Activated CD8-positive, alpha-beta memory T cell treated with anti-CD3 and anti-CD28 coated beads for 24 hours (primary cell): Measurements from ENCODE around the gene CD69.

Experiments
- DNase-seq: peaks from one replicate; pipeline ENCODE4 v3.0.0-alpha.2; 2020

CD69 gene

GRCh38 chr12:9779209-9779608, 18.5 kb upstream of the CD69 start:
- no peak for DNase-seq

- DNase-seq: no peak
These were observed 16.1 kb upstream of the CD69 start for GRCh38 chr12:9776781-9777180.

- no peak for DNase-seq
These were observed 12.6 kb upstream of the CD69 start for GRCh38 chr12:9773216-9773877.

GRCh38 chr12:9763025-9763424, 2.3 kb upstream of the CD69 start:
- no peak for DNase-seq

- no peak for DNase-seq
These were observed 1.7 kb upstream of the CD69 start for GRCh38 chr12:9762369-9762768.

GRCh38 chr12:9761419-9761781, 699 bp upstream of the CD69 start:
- DNase-seq: no peak

GRCh38 chr12:9760120-9760519, 581 bp downstream of the CD69 start:
- DNase-seq: no peak

- no peak for DNase-seq
These were observed 1.0 kb downstream of the CD69 start for GRCh38 chr12:9759694-9760093.

GRCh38 chr12:9758119-9758518, 2.6 kb downstream of the CD69 start:
- no peak for DNase-seq

- DNase-seq: no peak
These were observed 3.2 kb downstream of the CD69 start for GRCh38 chr12:9757433-9758025.

GRCh38 chr12:9756706-9757105, 4.0 kb downstream of the CD69 start:
- DNase-seq: peak; percentile 61

- no peak for DNase-seq
These were observed 4.5 kb downstream of the CD69 start for GRCh38 chr12:9756170-9756569.

- DNase-seq: no peak
These were observed 5.1 kb downstream of the CD69 start for GRCh38 chr12:9755567-9755966.

- no peak for DNase-seq
These were observed 5.7 kb downstream of the CD69 start for GRCh38 chr12:9755035-9755434.

GRCh38 chr12:9754099-9754927, 6.4 kb downstream of the CD69 start:
- DNase-seq: no peak

- no peak for DNase-seq
These were observed 7.2 kb downstream of the CD69 start for GRCh38 chr12:9753498-9753897.

- DNase-seq: no peak
These were observed 7.6 kb downstream of the CD69 start for GRCh38 chr12:9753073-9753472.

- no peak for DNase-seq
These were observed 8.4 kb downstream of the CD69 start for GRCh38 chr12:9752145-9752933.

GRCh38 chr12:9751204-9752144, 9.2 kb downstream of the CD69 start:
- DNase-seq: peak; percentile 62

- peak; percentile 82 for DNase-seq
These were observed 10.2 kb downstream of the CD69 start for GRCh38 chr12:9750276-9751203.

GRCh38 chr12:9749640-9750039, 11.1 kb downstream of the CD69 start:
- DNase-seq: no peak
